T-helper 1 cell (primary cell): ENCODE data around the gene TRMT2A.
A peak's percentile ranks its signal among the peaks of the same experiment; 100 is the strongest.
"Not testable (repeated sequence)": the region's sequence is repeated elsewhere in the genome, so short reads cannot be mapped to it uniquely, and the experiment has no call there.

Experiments used
- DNase-seq, 5 donors: peaks; one replicate each; pipeline ENCODE4 v3.0.0-alpha.2; 2012 to 2020
- total RNA-seq, 4 donors: gene quantifications; one replicate each; lab custom pipeline; 2026; lab: John Stamatoyannopoulos, UW

The TRMT2A gene
- 42.4 to 72.7 (median 54.8) reads per million in 4 donors for total RNA-seq

GRCh38 chr22:20116951-20117632, at the start of gene TRMT2A:
TSS of gene TRMT2A (minus strand) at chr22:20117226. CDS start at chr22:20116906, 320 bp downstream.
- peak; percentile 93 to 98 (median 95) for DNase-seq

DNA sequence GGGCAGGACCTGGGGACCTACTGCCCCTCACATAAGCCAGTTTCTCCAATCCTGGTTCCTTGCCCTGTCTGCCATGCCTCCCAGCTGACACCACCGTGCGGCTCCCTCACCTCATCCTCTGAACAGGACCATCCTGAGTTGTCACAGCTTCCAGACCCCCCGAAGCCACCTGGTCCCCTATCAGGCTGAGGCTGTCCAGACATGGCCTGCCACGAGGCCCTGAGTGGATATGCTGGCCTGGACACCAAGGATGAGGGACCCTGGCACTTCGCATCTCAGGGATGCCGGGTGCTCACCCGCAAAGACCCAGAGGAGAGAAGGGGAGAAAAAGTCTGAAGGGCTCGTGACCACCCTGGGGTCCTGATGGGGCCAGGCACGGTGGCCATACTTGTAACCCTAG, 49.7 kb upstream of the TRMT2A start:
- no peak for DNase-seq

DNA sequence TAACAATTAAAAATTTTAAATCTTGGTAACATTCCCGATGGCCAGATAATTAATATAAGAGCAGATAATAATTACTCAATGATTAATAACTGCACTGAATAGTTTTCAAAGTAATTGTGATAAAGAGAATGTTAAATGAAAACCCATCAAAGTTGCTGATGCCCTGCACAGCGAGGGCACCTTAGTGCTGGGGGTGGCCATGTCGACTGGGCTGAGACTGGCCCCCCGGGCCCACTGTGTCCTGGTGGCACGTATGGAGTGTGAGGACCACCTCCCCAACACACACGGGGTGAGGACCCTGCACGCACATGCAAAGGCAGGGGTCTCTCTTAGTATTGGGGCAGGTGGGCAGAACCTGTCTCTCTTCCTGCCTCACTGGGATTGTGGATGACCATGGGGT, 48.9 kb upstream of the TRMT2A start:
- DNase-seq, result no peak

GRCh38 chr22:20165421-20165820, 48.4 kb upstream of the TRMT2A start:
- DNase-seq, result no peak

GRCh38 chr22:20164863-20165262, 47.8 kb upstream of the TRMT2A start:
- no peak for DNase-seq

- no peak for DNase-seq
Measured at GRCh38 chr22:20160041-20160440, 43.0 kb upstream of the TRMT2A start.

- DNase-seq, result not testable (repeated sequence)
Measured at GRCh38 chr22:20159531-20159930, 42.5 kb upstream of the TRMT2A start.

GRCh38 chr22:20159076-20159475, 42.0 kb upstream of the TRMT2A start:
- DNase-seq, result no peak

DNA sequence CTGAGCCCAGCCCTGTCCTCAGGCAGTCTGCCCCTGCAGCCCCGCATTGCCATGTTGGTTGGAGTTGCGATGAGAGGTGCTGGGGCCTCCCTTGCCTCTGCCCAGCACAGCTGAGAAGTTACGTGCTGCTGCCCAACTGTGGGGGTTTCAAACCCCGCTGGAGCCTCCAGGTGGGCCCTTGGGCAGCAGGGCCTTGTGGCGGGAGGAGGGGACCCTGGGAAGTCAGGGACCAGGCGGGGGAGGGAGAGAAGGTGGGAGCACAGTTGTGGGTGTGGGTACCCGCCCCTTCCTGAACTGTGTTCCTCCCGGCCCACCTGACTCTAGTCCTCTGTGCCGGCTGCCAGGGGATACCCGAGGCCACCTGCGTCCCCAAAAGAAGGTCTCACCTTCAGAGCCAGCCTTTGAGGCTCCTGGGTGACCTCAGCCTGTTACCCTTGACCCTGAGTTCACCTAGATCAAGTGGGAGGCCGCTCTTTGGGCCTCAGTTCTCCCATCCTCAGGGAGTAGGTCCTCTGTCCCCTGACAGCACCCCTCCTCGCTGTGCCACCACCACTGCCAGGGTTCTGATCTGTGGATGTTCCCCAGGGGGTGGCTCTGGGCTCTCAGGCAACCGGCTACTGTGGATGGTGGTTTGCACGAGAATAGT, 41.5 kb upstream of the TRMT2A start:
- DNase-seq, result no peak

GRCh38 chr22:20157430-20158183, 40.6 kb upstream of the TRMT2A start:
- no peak for DNase-seq

DNA sequence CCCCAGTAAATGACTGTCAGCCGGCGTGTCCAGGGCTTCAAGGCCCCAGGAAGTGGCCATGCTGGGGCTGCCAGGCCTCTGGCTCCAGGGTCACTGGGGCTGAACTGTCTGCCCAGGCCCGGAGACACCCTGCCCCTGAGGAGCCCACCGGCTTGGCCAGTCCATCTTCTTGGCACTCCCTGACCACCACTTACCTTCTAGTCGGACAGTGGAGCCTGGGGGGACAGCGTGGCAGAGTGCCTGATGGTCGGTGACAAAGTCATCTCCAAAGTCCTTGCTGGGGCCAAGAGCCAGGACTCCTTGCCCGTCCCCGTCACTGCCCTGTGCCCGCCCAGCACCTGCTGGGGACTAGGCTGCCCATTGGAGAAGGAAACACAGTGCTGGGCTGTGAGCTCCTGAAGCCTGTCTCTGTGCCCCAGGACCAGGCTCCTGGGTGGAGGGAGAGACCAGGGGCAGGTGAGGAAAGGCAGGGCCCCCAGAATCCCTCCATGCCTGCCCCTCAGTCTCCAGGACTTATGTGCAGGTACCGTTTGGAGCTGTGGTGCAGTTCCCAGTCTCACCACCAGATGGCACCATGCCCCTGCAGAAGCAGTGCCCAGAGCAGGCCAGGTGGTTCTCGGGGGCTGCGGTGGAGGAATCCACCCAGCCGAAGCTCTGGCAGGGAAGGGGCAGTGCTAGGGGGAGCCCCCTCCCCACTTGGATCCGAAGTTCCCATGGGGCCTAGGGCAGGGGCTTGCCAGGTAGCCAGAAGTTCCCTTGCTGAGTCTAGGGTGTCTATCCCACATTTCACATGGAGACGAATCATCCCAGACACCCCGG, 39.8 kb upstream of the TRMT2A start:
- peak; percentile 74 to 90 (median 75) for DNase-seq

- no peak for DNase-seq
Measured at GRCh38 chr22:20156042-20156389, 39.0 kb upstream of the TRMT2A start.

GRCh38 chr22:20155330-20156041, 38.5 kb upstream of the TRMT2A start:
- peak in 1 of 5 donors; percentile 23 for DNase-seq

DNA sequence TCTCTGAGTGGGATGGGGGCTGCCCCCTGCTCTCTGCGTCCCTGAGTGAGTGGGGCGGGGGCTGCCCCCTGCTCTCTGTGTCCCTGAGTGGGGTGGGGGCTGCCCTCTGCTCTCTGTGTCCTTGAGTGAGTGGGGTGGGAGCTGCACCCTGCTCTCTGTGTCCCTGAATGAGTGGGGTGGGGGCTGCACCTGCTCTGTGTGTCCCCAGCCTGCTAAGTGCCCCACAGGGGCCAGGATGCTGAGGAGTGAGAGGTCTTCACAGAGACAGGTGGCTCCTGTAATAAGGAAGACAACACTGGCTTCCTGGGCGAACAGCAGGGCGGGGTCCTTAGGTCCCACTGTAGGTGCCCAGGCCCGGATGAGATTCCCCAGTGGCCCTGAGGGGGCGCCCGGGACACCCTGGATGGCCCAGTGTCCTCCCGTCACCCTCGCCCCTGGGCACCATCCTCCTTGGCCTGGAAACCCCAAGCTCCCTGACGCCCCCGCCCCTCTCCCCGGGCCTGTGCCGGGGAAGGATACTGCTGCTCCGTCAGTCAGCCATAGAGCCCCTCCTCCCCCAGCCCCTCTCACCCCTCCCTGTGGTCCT, 37.7 kb upstream of the TRMT2A start:
- no peak for DNase-seq

DNA sequence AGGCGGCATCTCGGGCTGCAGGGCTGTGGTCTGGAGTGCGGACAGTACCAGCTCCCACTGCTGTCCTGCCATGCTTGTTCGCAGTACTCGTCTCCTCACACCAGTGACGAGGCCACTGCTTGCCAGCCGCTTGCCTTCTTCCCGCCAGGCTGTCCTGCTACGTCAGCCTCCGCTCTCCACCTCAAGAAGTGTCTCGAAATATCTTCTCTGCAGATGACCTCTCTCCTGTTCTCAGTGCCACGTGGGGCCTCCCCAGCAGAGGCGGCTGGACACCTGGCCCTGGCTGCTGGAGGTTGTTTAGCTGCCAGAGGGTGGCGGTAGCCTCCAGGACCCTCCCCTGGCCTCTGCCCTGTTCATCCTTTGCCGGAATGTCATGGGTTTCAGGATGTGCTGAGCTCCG, 36.9 kb upstream of the TRMT2A start:
- DNase-seq, result no peak

DNA sequence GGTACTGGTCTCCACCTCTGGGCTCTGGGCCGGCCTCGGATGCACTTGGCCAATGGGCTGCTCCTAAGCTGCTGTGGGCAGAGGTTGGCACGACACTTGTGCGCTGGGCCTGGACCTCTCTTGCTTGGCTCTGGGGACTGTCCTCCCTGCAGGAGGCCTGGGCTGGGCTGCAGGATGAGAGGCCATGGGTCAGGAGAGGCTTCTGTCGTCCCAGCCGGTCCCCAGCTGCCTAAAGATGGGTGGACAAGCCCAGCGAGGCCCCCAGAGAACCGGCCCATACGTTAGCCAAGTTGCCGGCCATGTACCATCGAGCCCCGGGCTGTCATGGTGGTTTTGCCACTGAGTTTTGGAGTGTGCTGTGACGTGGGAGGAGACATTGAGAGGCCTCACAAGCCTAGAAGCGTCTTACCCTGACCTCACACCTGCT, 35.5 kb upstream of the TRMT2A start:
- DNase-seq, result no peak

- no peak for DNase-seq
Measured at GRCh38 chr22:20151276-20151588, 34.2 kb upstream of the TRMT2A start.

DNA sequence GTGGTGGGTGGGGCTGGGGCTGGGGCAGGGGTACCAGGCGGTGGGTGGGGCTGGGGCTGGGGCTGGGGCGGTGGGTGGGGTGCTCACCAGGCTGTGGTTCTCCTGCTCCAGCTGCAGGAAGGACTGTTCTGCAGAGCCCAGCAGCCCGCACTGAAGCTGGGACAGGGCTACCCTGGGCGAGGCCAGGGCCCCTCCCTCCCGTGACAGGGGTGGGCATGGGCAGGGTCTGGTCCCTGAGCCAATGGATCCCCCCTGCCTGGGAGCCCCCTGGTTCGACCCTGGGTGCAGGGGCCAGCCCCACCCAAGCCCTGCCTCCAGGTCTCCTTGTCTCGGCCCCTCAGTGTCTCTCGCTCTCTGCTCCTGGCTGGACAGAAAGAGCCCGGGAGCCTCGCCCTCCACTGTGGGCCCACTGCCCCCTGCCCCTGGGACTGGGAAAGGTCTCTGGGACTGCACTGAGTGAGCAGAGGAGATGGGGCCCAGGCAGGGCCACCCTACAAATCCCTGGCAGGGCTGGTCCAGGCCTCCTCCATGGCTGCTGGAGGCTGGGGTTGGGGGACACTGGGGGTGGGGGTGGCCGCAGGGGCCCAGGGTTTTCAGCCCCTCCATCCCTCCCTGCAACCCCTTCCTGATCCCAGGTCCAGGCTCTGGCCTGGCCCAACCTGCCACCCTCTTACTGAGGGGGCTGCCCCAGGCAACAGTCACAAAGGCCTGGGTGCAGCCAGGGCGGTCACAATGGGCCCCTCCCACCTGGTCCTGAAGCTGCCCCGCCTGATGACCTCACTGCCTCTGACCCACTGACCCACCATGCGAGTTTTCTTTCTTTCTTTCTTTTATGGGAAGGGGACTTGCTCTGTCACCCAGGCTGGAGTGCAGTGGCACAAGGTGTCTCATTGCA, 33.6 kb upstream of the TRMT2A start, which contains the start of gene CCDC188:
TSS of gene CCDC188 (minus strand) at position 675 of the 895 bp plus-strand sequence. CDS start at position 606, 69 bp downstream.
- no peak for DNase-seq

GRCh38 chr22:20149257-20150250, 32.5 kb upstream of the TRMT2A start:
- no peak for DNase-seq
